ENCODE data around the gene STK32C.

- TF ChIP-seq, protein P1, sequence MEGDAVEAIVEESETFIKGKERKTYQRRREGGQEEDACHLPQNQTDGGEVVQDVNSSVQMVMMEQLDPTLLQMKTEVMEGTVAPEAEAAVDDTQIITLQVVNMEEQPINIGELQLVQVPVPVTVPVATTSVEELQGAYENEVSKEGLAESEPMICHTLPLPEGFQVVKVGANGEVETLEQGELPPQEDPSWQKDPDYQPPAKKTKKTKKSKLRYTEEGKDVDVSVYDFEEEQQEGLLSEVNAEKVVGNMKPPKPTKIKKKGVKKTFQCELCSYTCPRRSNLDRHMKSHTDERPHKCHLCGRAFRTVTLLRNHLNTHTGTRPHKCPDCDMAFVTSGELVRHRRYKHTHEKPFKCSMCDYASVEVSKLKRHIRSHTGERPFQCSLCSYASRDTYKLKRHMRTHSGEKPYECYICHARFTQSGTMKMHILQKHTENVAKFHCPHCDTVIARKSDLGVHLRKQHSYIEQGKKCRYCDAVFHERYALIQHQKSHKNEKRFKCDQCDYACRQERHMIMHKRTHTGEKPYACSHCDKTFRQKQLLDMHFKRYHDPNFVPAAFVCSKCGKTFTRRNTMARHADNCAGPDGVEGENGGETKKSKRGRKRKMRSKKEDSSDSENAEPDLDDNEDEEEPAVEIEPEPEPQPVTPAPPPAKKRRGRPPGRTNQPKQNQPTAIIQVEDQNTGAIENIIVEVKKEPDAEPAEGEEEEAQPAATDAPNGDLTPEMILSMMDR (conservative IDR thresholded peaks at IDR 0.05; ENCODE audit: low read depth, low read length) = no peak
- TF ChIP-seq EZH2 (IDR thresholded peaks at IDR 0.05; ENCODE audit: borderline replicate concordance, low read depth, low read length, poor library complexity, severe bottlenecking) = no peak
Measured at GRCh38 chr10:132263866-132264265, 43.9 kb downstream of the STK32C start.

Data from A673 (cell line).